H9 (cell line): ENCODE data around the gene MEF2C. TPM values are rescaled to one million over a fixed set of nuclear protein-coding genes. Genes with fewer than 3 reads are reported as not detected.

Source experiments
- DNase-seq: peaks from one replicate; pipeline ENCODE4 v3.0.0-alpha.2; 2017
- H2AFZ ChIP-seq: one replicate; pipeline ENCODE4 v1.6.1; 2013; ENCODE audit warnings: mild to moderate bottlenecking, low read length, control low read depth, moderate library complexity
- H2AK5ac ChIP-seq: 2 replicates; pipeline ENCODE4 v1.6.1; 2013; ENCODE audit warnings: low read length, control low read depth, mixed read lengths; ENCODE audit not compliant: insufficient read length
- H2BK120ac ChIP-seq: one replicate; pipeline ENCODE4 v1.6.1; 2013; ENCODE audit warnings: low read depth, mild to moderate bottlenecking, low read length, control low read depth, inconsistent platforms; ENCODE audit not compliant: poor library complexity, severe bottlenecking
- H2BK12ac ChIP-seq: 2 replicates; pipeline ENCODE4 v1.6.1; 2013; ENCODE audit warnings: low read length, control low read depth, mixed read lengths, low read depth; ENCODE audit not compliant: insufficient read length
- H2BK15ac ChIP-seq: 2 replicates; pipeline ENCODE4 v1.6.1; 2013; ENCODE audit warnings: low read depth, low read length, control low read depth
- H2BK20ac ChIP-seq: one replicate; pipeline ENCODE4 v1.6.1; 2013; ENCODE audit warnings: low read depth, mild to moderate bottlenecking, low read length, control low read depth, inconsistent platforms; ENCODE audit not compliant: poor library complexity, severe bottlenecking
- H2BK5ac ChIP-seq: 2 replicates; pipeline ENCODE4 v1.6.1; 2013; ENCODE audit warnings: low read length, control low read depth, mixed read lengths; ENCODE audit not compliant: insufficient read length
- H3K14ac ChIP-seq: 2 replicates; pipeline ENCODE4 v1.6.1; 2013; ENCODE audit warnings: low read length, control low read depth; ENCODE audit not compliant: insufficient read depth
- H3K18ac ChIP-seq: 2 replicates; pipeline ENCODE4 v1.6.1; 2013; ENCODE audit warnings: low read depth, mild to moderate bottlenecking, mixed read lengths, low read length, control low read depth; ENCODE audit not compliant: insufficient read length
- H3K23ac ChIP-seq: 2 replicates; pipeline ENCODE4 v1.6.1; 2013; ENCODE audit warnings: low read length, control low read depth, mixed read lengths, low read depth; ENCODE audit not compliant: insufficient read length
- H3K23me2 ChIP-seq: 2 replicates; pipeline ENCODE4 v1.6.1; 2013; ENCODE audit warnings: low read depth, mild to moderate bottlenecking, mixed read lengths, low read length, control low read depth; ENCODE audit not compliant: insufficient read length, poor library complexity, severe bottlenecking
- H3K27ac ChIP-seq: 2 replicates; pipeline ENCODE4 v1.5.1; 2013; ENCODE audit warnings: low read length, control low read depth, mixed read lengths, low read depth; ENCODE audit not compliant: insufficient read length
- H3K27me3 ChIP-seq: 2 replicates; pipeline ENCODE4 v1.6.1; 2013; ENCODE audit warnings: low read length, control low read depth, inconsistent platforms; ENCODE audit not compliant: insufficient read depth
- H3K4ac ChIP-seq: 2 replicates; pipeline ENCODE4 v1.6.1; 2013; ENCODE audit warnings: low read depth, mild to moderate bottlenecking, control low read depth, inconsistent platforms, low read length, moderate library complexity
- H3K4me1 ChIP-seq: 2 replicates; pipeline ENCODE4 v1.6.1; 2013; ENCODE audit warnings: low read length, control low read depth, inconsistent platforms; ENCODE audit not compliant: insufficient read depth
- H3K4me2 ChIP-seq: 2 replicates; pipeline ENCODE4 v1.6.1; 2013; ENCODE audit warnings: low read length, control low read depth, mixed read lengths; ENCODE audit not compliant: insufficient read length, insufficient read depth
- H3K56ac ChIP-seq: 2 replicates; pipeline ENCODE4 v1.6.1; 2013; ENCODE audit warnings: low read depth, mild to moderate bottlenecking, mixed read lengths, low read length, control low read depth; ENCODE audit not compliant: insufficient read length
- H3K79me1 ChIP-seq: 2 replicates; pipeline ENCODE4 v1.6.1; 2013; ENCODE audit warnings: low read depth, mild to moderate bottlenecking, moderate library complexity, low read length, control low read depth, inconsistent platforms; ENCODE audit not compliant: insufficient read depth, poor library complexity, severe bottlenecking
- H3K79me2 ChIP-seq: 2 replicates; pipeline ENCODE4 v1.6.1; 2013; ENCODE audit warnings: low read length, control low read depth, inconsistent platforms; ENCODE audit not compliant: insufficient read depth
- H3K9ac ChIP-seq: 2 replicates; pipeline ENCODE4 v1.6.1; 2013; ENCODE audit warnings: low read length, control low read depth, mixed read lengths; ENCODE audit not compliant: insufficient read length; ENCODE audit errors: extremely low read depth
- H3K9me3 ChIP-seq: one replicate; pipeline ENCODE4 v1.6.1; 2013; ENCODE audit warnings: low read depth, low read length, inconsistent platforms; ENCODE audit not compliant: control insufficient read depth
- H3T11ph ChIP-seq: one replicate; pipeline ENCODE4 v1.6.1; 2013; ENCODE audit warnings: mild to moderate bottlenecking, low read length, control low read depth, inconsistent platforms
- H4K20me1 ChIP-seq: one replicate; pipeline ENCODE4 v1.6.1; 2013; ENCODE audit not compliant: control insufficient read depth, insufficient read length, insufficient read depth
- H4K5ac ChIP-seq: 2 replicates; pipeline ENCODE4 v1.6.1; 2013; ENCODE audit warnings: low read depth, mild to moderate bottlenecking, mixed read lengths, low read length, control low read depth; ENCODE audit not compliant: insufficient read length
- H4K8ac ChIP-seq: replicated peaks from 2 replicates; pipeline ENCODE4 v1.6.1; 2013; ENCODE audit warnings: low read length, control low read depth, mixed read lengths, low read depth; ENCODE audit not compliant: insufficient read length
- H4K91ac ChIP-seq: 2 replicates; pipeline ENCODE4 v1.6.1; 2013; ENCODE audit warnings: low read depth, mild to moderate bottlenecking, moderate library complexity, mixed read lengths, low read length, control low read depth; ENCODE audit not compliant: insufficient read length
- H3K27ac Mint-ChIP-seq, 3 experiments: 2 replicates in 2 of 3; 3 replicates in 1 of 3; pipeline ENCODE4 v1.8.0; 2020 to 2021; ENCODE audit warnings: mixed read lengths in 3 of 3, mild to moderate bottlenecking in 1 of 3, moderate library complexity in 1 of 3
- H3K27me3 Mint-ChIP-seq: 2 replicates; pipeline ENCODE4 v1.8.0; 2021; ENCODE audit warnings: low read depth, mild to moderate bottlenecking, moderate library complexity, mixed read lengths
- H3K36me3 Mint-ChIP-seq, 3 experiments: 2 replicates in 2 of 3; 3 replicates in 1 of 3; pipeline ENCODE4 v1.8.0; 2020 to 2021; ENCODE audit warnings: low read depth in 3 of 3, mixed read lengths in 3 of 3; ENCODE audit not compliant: insufficient read depth in 1 of 3
- H3K4me1 Mint-ChIP-seq, 2 experiments: 2 replicates each; pipeline ENCODE4 v1.8.0; 2020; ENCODE audit warnings: mixed read lengths in 2 of 2
- H3K4me3 Mint-ChIP-seq, 2 experiments: 2 replicates in 1 of 2; 3 replicates in 1 of 2; pipeline ENCODE4 v1.8.0; 2020 to 2021; ENCODE audit warnings: mild to moderate bottlenecking in 2 of 2, mixed read lengths in 2 of 2, moderate library complexity in 1 of 2
- H3K9me3 Mint-ChIP-seq, 2 experiments: 2 replicates in 1 of 2; 3 replicates in 1 of 2; pipeline ENCODE4 v1.8.0; 2020; ENCODE audit warnings: mild to moderate bottlenecking in 2 of 2, mixed read lengths in 2 of 2, moderate library complexity in 1 of 2
- WGBS: extraction: QIAGEN DNeasy Blood & Tissue Kit; methylation state at CpG from one replicate; pipeline ENCODE4 v1.1.7; 2013; ENCODE audit warnings: missing lambda C conversion rate, low lambda C conversion rate, mixed read lengths; ENCODE audit not compliant: insufficient read length; ENCODE audit errors: extremely low coverage; 5-methylcytosine and 5-hydroxymethylcytosine counted together
- total RNA-seq: library from RNA; stranded (reverse); gene quantifications from 2 replicates; pipeline ENCODE4 v1.2.1, GENCODE V29; 2021
- TF ChIP-seq, protein P1 (sequence below): fragments of 200-600 bp; sonication (generic); conservative IDR thresholded peaks from 3 replicates; pipeline ENCODE4 v1.8.0; 2021; ENCODE audit warnings: antibody characterized with exemption, mild to moderate bottlenecking

The MEF2C gene
- total RNA-seq, 1 experiment from 2014 or later: 0.11 TPM

DNA sequence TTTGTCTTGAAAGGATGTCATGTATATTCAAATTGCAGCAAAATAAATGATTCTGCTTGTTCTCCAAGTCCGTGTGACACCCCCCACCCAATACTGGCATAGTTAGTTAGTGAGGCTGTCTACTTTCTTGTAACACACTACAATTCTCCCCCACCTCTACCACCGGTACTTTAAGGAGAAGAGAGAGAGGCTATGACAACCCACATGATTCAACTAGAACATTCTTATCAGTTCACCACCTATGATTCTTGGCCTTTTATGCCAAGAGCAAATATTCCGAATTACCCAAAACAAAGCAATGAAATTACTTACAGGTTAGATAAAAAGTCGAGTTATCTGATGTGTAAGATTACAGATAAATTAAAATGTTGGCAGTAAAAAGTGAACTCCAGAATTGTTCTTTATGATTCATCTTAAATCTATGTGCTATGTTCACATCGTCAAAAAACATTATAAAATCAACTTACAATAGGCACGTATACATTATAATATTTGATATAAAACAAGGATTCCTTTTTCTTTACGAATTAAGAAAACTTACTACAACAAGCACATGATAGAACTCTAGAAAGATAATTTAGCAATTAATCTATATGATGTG is 14.4 kb downstream of the MEF2C start:
- H3K23ac ChIP-seq: no peak overlapping the region
- no peak overlapping the region for H2BK120ac ChIP-seq
- no peak overlapping the region for H3K9ac ChIP-seq
- H2AFZ ChIP-seq: no peak overlapping the region
- TF ChIP-seq, protein P1, sequence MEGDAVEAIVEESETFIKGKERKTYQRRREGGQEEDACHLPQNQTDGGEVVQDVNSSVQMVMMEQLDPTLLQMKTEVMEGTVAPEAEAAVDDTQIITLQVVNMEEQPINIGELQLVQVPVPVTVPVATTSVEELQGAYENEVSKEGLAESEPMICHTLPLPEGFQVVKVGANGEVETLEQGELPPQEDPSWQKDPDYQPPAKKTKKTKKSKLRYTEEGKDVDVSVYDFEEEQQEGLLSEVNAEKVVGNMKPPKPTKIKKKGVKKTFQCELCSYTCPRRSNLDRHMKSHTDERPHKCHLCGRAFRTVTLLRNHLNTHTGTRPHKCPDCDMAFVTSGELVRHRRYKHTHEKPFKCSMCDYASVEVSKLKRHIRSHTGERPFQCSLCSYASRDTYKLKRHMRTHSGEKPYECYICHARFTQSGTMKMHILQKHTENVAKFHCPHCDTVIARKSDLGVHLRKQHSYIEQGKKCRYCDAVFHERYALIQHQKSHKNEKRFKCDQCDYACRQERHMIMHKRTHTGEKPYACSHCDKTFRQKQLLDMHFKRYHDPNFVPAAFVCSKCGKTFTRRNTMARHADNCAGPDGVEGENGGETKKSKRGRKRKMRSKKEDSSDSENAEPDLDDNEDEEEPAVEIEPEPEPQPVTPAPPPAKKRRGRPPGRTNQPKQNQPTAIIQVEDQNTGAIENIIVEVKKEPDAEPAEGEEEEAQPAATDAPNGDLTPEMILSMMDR: no peak
- no peak overlapping the region for H3K56ac ChIP-seq
- no peaks in the 10 kb centered on the region for H3K23me2 ChIP-seq
- H3K9me3 Mint-ChIP-seq: no peaks in the 10 kb centered on the region
- H2AK5ac ChIP-seq: no peak overlapping the region
- no peak overlapping the region for H4K91ac ChIP-seq
- no peak overlapping the region for H2BK5ac ChIP-seq
- no peaks in the 10 kb centered on the region for H3K79me1 ChIP-seq
- H2BK15ac ChIP-seq: no peak overlapping the region
- H3K4me2 ChIP-seq: no peak overlapping the region
- H3K4me3 Mint-ChIP-seq: no peak overlapping the region
- H3K79me2 ChIP-seq: no peaks in the 10 kb centered on the region
- H3K27ac Mint-ChIP-seq: no peak overlapping the region
- no peaks in the 10 kb centered on the region for H3K27me3 ChIP-seq
- no CpG with 5 or more reads among the region's 7 CpGs for WGBS
- H4K5ac ChIP-seq: no peak overlapping the region
- H4K8ac ChIP-seq: no peak overlapping the region
- H3K36me3 Mint-ChIP-seq: no peaks in the 10 kb centered on the region
- no peak overlapping the region for H3K4ac ChIP-seq
- H3T11ph ChIP-seq: no peak overlapping the region
- no peak overlapping the region for H2BK12ac ChIP-seq
- H4K20me1 ChIP-seq: no peaks in the 10 kb centered on the region
- no peak overlapping the region for H3K14ac ChIP-seq
- no peaks in the 10 kb centered on the region for H3K9me3 ChIP-seq
- no peaks in the 10 kb centered on the region for H3K4me1 Mint-ChIP-seq
- H3K27me3 Mint-ChIP-seq: no peaks in the 10 kb centered on the region
- no peaks in the 10 kb centered on the region for H3K4me1 ChIP-seq
- no peak overlapping the region for H3K18ac ChIP-seq
- DNase-seq: no peak
- H3K27ac ChIP-seq: no peak overlapping the region
- no peak overlapping the region for H2BK20ac ChIP-seq
